ENCODE measurements around the gene CCDC194. TPM values are rescaled to one million over a fixed set of nuclear protein-coding genes. Genes with fewer than 3 reads are reported as not detected.

Gene CCDC194
- total and polyA plus RNA-seq, 12 donors = 0.49 to 5.6 (median 2.2) TPM; not detected in 2

DNA sequence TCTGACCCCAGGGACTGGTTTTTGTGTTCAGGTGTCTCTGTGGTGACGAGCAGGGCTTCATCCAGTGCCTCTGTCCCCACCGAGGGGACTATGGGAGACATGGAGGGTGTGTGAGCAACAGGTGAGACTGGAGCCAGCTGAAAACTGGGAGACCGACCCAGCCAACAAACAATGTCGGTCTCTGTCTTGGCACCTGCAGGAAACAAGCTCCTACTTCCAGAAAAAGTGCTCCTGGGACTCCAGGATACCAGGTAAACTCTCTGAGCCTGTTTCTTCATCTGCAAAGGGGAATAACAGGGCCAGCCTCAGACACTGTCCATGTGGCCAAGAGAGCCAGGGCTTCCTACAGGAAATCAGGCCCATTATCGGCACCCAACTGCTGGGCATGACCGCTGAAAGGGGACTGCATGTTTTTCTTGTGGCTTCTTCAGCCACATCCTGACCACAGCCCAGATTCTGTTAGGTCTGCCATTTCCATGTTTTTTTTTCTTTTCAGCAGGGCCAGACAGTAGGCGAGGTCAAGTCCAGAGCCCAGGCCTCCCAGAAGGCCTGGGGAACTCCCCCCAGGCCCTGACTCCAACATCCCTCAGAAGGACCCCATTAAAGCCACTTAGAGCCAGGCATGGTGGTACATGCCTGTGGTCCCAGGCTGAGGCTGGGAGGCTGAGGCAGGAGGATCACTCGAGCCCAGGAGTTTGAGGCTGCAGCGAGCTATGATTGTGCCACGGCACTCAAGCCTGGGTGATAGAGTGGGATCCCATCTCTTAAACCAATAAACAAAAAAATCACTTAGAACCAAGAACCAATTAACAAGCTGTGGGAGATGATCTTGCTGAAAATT is 12.3 kb upstream of the CCDC194 start:
- intact Hi-C loops (cut with DNase I) = no loop called here
- WGBS, 4 donors = 47 to 70% (median 52%) methylated on average over 9 to 10 of the region's 10 CpGs
- peak overlapping the region; percentile 77 to 93 (median 86) for H3K27ac ChIP-seq

GRCh38 chr19:17405250-17406045 is 11.5 kb upstream of the CCDC194 start, which contains the start of gene BST2:
TSS of gene BST2 (minus strand) at chr19:17405630. CDS start at chr19:17405575, 55 bp downstream.
- H3K27ac ChIP-seq = peak within 1 kb of the TSS; percentile 77 to 93 (median 86)
- no peaks in the 10 kb centered on the region for H3K27me3 ChIP-seq
- TF ChIP-seq CTCF (IDR thresholded peaks at IDR 0.05) (no peak), POLR2A (IDR thresholded peaks at IDR 0.05) (peak in 1 of 2 donors; percentile 76)
- DNase-seq = peak; percentile 77 to 94 (median 89)
- H3K4me3 ChIP-seq = peak within 1 kb of the TSS; percentile 9 to 72 (median 30)
- H3K36me3 ChIP-seq (replicated peaks in 1 of 2) = peaks cover 0 to 22% of the 10 kb centered on the region in 2 donors
- no peaks in the 10 kb centered on the region for H3K9me3 ChIP-seq (replicated peaks in 1 of 3)
- peaks cover 41 to 49% of the 10 kb centered on the region in 2 donors for H3K4me1 ChIP-seq (replicated peaks in 1 of 2)
- WGBS, 4 donors = 8 to 15% (median 10%) methylated on average over 16 to 18 of the region's 18 CpGs
- intact Hi-C loops (cut with DNase I) = no loop called here

More for the DNA sequence above, 12.3 kb upstream of the CCDC194 start:
- peak in 2 of 7 donors; percentile 42 to 53 for DNase-seq
- TF ChIP-seq POLR2A (IDR thresholded peaks at IDR 0.05) = no peak
- TF ChIP-seq CTCF (IDR thresholded peaks at IDR 0.05) = no peak
- Histone ChIP-seq H3K27me3 (no peaks in the 10 kb centered on the region), H3K4me1 (replicated peaks in 1 of 2) (peaks cover 41 to 49% of the 10 kb centered on the region in 2 donors), H3K9me3 (replicated peaks in 1 of 3) (no peaks in the 10 kb centered on the region), H3K36me3 (replicated peaks in 1 of 2) (peaks cover 0 to 15% of the 10 kb centered on the region in 2 donors), H3K4me3 (peak overlapping the region in 2 of 4 donors; percentile 7 to 72)

GRCh38 chr19:17404621-17405249 is 10.7 kb upstream of the CCDC194 start:
- no peaks in the 10 kb centered on the region for H3K27me3 ChIP-seq
- intact Hi-C loops (cut with DNase I) = no loop called here
- H3K4me1 ChIP-seq (replicated peaks in 1 of 2) = peaks cover 41 to 45% of the 10 kb centered on the region in 2 donors
- no peaks in the 10 kb centered on the region for H3K9me3 ChIP-seq (replicated peaks in 1 of 3)
- peak overlapping the region; percentile 9 to 72 (median 30) for H3K4me3 ChIP-seq
- H3K36me3 ChIP-seq (replicated peaks in 1 of 2) = peaks cover 0 to 29% of the 10 kb centered on the region in 2 donors
- TF ChIP-seq POLR2A (IDR thresholded peaks at IDR 0.05) (no peak), CTCF (IDR thresholded peaks at IDR 0.05) (no peak)
- H3K27ac ChIP-seq = peak overlapping the region; percentile 77 to 93 (median 86)
- WGBS, 4 donors = 26 to 50% (median 31%) methylated on average over 6 to 7 of the region's 7 CpGs
- no peak for DNase-seq
